Liver (tissue), 9 donors: ENCODE measurements around the gene BRICD5. TPM values are rescaled to one million over a fixed set of nuclear protein-coding genes. Genes with fewer than 3 reads are reported as not detected.

Experiments used
- DNase-seq: peaks from one replicate; pipeline ENCODE4 v3.0.0-alpha.2; 2017; ENCODE audit warnings: low spot score
- H3K27ac ChIP-seq, 2 donors: one replicate each; pipeline ENCODE4 v1.7.0; 2013; ENCODE audit warnings: inconsistent platforms in 2 of 2, low read length in 2 of 2, control low read depth in 1 of 2, low read depth in 1 of 2, mild to moderate bottlenecking in 1 of 2
- H3K27me3 ChIP-seq, 4 donors: one replicate each; pipeline versions ENCODE4 v1.6.1 to v1.7.0; 2013; ENCODE audit warnings: low read length in 3 of 4, inconsistent platforms in 1 of 4, mild to moderate bottlenecking in 1 of 4, moderate library complexity in 1 of 4; ENCODE audit not compliant: control insufficient read depth in 4 of 4, insufficient read depth in 4 of 4
- H3K36me3 ChIP-seq, 4 donors: one replicate each; pipeline versions ENCODE4 v1.6.1 to v1.7.0; 2013; ENCODE audit warnings: low read length in 3 of 4, mild to moderate bottlenecking in 3 of 4, low read depth in 1 of 4, moderate library complexity in 1 of 4; ENCODE audit not compliant: control insufficient read depth in 4 of 4, insufficient read depth in 3 of 4
- H3K4me1 ChIP-seq, 4 donors: one replicate each; pipeline versions ENCODE4 v1.6.1 to v1.7.0; 2013; ENCODE audit warnings: low read length in 3 of 4, mild to moderate bottlenecking in 3 of 4, moderate library complexity in 1 of 4; ENCODE audit not compliant: control insufficient read depth in 4 of 4, insufficient read depth in 4 of 4
- H3K4me3 ChIP-seq, 3 donors: one replicate each; pipeline versions ENCODE4 v1.6.1 to v1.7.0; 2013; ENCODE audit warnings: low read length in 3 of 3, control low read depth in 1 of 3, low read depth in 1 of 3, mild to moderate bottlenecking in 1 of 3
- H3K9ac ChIP-seq, 2 donors: one replicate each; pipeline ENCODE4 v1.7.0; 2013; ENCODE audit warnings: low read length in 2 of 2, mild to moderate bottlenecking in 2 of 2, moderate library complexity in 2 of 2, control low read depth in 1 of 2, low read depth in 1 of 2
- H3K9me3 ChIP-seq, 4 donors: one replicate each; pipeline versions ENCODE4 v1.6.1 to v1.7.0; 2013; ENCODE audit warnings: low read length in 3 of 4; ENCODE audit not compliant: control insufficient read depth in 4 of 4
- ATF3 ChIP-seq: IDR thresholded peaks from 2 replicates; pipeline ENCODE4 v1.6.1; 2016; ENCODE audit warnings: antibody characterized with exemption
- EGR1 ChIP-seq, 2 donors: IDR thresholded peaks; 2 replicates each; pipeline ENCODE4 v1.6.1; 2016 to 2018; ENCODE audit warnings: antibody characterized with exemption in 2 of 2, low read depth in 2 of 2
- FOXA1 ChIP-seq: IDR thresholded peaks from 2 replicates; pipeline ENCODE4 v1.6.1; 2016; ENCODE audit warnings: antibody characterized with exemption
- GABPA ChIP-seq, 2 donors: IDR thresholded peaks in 1 of 2; conservative IDR thresholded peaks in 1 of 2; 2 replicates each; pipeline ENCODE4 v1.6.1; 2016; ENCODE audit warnings: antibody characterized with exemption in 2 of 2, mild to moderate bottlenecking in 1 of 2, moderate library complexity in 1 of 2
- HNF4A ChIP-seq, 2 donors: conservative IDR thresholded peaks; 2 replicates each; pipeline ENCODE4 v1.6.1; 2016; ENCODE audit warnings: antibody characterized with exemption in 2 of 2, mild to moderate bottlenecking in 2 of 2
- HNF4G ChIP-seq: IDR thresholded peaks from 2 replicates; pipeline ENCODE4 v1.6.1; 2016; ENCODE audit warnings: antibody characterized with exemption
- JUND ChIP-seq, 2 donors: IDR thresholded peaks; 2 replicates each; pipeline ENCODE4 v1.6.1; 2016; ENCODE audit warnings: antibody characterized with exemption in 2 of 2
- NR2F2 ChIP-seq: IDR thresholded peaks from 2 replicates; pipeline ENCODE4 v1.6.1; 2016; ENCODE audit warnings: antibody characterized with exemption
- RXRA ChIP-seq, 2 donors: IDR thresholded peaks; 2 replicates each; pipeline ENCODE4 v1.6.1; 2017 to 2018; ENCODE audit warnings: antibody characterized with exemption in 2 of 2, mild to moderate bottlenecking in 1 of 2
- SP1 ChIP-seq: IDR thresholded peaks from 2 replicates; pipeline ENCODE4 v1.6.1; 2018; ENCODE audit warnings: antibody characterized with exemption, mild to moderate bottlenecking
- TAF1 ChIP-seq: conservative IDR thresholded peaks from 2 replicates; pipeline ENCODE4 v1.6.1; 2016; ENCODE audit warnings: antibody characterized with exemption, mild to moderate bottlenecking
- YY1 ChIP-seq: IDR thresholded peaks from 2 replicates; pipeline ENCODE4 v1.6.1; 2016; ENCODE audit warnings: antibody characterized with exemption, mild to moderate bottlenecking
- WGBS: extraction: QIAGEN DNeasy Blood & Tissue Kit; methylation state at CpG from one replicate; pipeline ENCODE4 v1.1.7; 2013; 5-methylcytosine and 5-hydroxymethylcytosine counted together
- polyA plus RNA-seq, 2 donors: library from polyadenylated mRNA; stranded (reverse) in 1 of 2; unstranded in 1 of 2; fragments of 200-250 nt in 1 of 2; fragments of >200 nt in 1 of 2; fragmentation: Nextera tagmentation in 1 of 2; extraction: Ambion mirVana in 1 of 2; gene quantifications; one replicate each; pipeline versions ENCODE4 v1.2.1 to v1.2.3, GENCODE V29; 2013 to 2015
- total RNA-seq, 2 donors: library from RNA; depleted of rRNA; stranded (reverse); fragments of >200 nt; gene quantifications; one replicate each; pipeline ENCODE4 v1.2.3, GENCODE V29; 2014
- TF ChIP-seq, protein P1 (sequence below): fragments of 150-350 bp; IDR thresholded peaks from 2 replicates; pipeline ENCODE4 v1.5.1; 2017; ENCODE audit warnings: improper control_type of control experiment, low read depth, low read length; ENCODE audit not compliant: missing input control
- TF ChIP-seq, protein P2 (sequence below): IDR thresholded peaks from 2 replicates; pipeline ENCODE4 v1.6.1; 2016; ENCODE audit warnings: antibody characterized with exemption
- TF ChIP-seq, protein P3 (sequence below): IDR thresholded peaks from 2 replicates; pipeline ENCODE4 v1.6.1; 2016; ENCODE audit warnings: antibody characterized with exemption
- donor health status: healthy.
- donor health status: healthy.
- donor health status: healthy.
- donor health status: healthy.
- donor health status: healthy.

Gene BRICD5
- total and polyA plus RNA-seq, 4 donors: 0.26 to 1.9 (median 1.4) TPM

GRCh38 chr16:2199621-2200139 is 11.0 kb downstream of the BRICD5 start:
- H3K27me3 ChIP-seq: peaks cover 0 to 2% (median 0%) of the 10 kb centered on the region in 4 donors
- no peak overlapping the region for H3K9ac ChIP-seq
- H3K9me3 ChIP-seq: no peaks in the 10 kb centered on the region
- H3K36me3 ChIP-seq: no peaks in the 10 kb centered on the region
- 84% methylated on average over 14 of the region's 14 CpGs for WGBS
- no peak for DNase-seq
- H3K27ac ChIP-seq: no peak overlapping the region
- TF ChIP-seq, protein P1, sequence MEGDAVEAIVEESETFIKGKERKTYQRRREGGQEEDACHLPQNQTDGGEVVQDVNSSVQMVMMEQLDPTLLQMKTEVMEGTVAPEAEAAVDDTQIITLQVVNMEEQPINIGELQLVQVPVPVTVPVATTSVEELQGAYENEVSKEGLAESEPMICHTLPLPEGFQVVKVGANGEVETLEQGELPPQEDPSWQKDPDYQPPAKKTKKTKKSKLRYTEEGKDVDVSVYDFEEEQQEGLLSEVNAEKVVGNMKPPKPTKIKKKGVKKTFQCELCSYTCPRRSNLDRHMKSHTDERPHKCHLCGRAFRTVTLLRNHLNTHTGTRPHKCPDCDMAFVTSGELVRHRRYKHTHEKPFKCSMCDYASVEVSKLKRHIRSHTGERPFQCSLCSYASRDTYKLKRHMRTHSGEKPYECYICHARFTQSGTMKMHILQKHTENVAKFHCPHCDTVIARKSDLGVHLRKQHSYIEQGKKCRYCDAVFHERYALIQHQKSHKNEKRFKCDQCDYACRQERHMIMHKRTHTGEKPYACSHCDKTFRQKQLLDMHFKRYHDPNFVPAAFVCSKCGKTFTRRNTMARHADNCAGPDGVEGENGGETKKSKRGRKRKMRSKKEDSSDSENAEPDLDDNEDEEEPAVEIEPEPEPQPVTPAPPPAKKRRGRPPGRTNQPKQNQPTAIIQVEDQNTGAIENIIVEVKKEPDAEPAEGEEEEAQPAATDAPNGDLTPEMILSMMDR: no peak
- no peak for TF ChIP-seq HNF4G
- no peak for TF ChIP-seq FOXA1
- TF ChIP-seq JUND (IDR thresholded peaks at IDR 0.05): no peak
- TF ChIP-seq, protein P2, sequence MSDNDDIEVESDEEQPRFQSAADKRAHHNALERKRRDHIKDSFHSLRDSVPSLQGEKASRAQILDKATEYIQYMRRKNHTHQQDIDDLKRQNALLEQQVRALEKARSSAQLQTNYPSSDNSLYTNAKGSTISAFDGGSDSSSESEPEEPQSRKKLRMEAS: no peak
- no peak for TF ChIP-seq NR2F2
- TF ChIP-seq ATF3: no peak
- TF ChIP-seq RXRA (IDR thresholded peaks at IDR 0.05): no peak
- peaks cover 3 to 13% (median 5%) of the 10 kb centered on the region in 4 donors for H3K4me1 ChIP-seq
- no peak overlapping the region for H3K4me3 ChIP-seq

DNA sequence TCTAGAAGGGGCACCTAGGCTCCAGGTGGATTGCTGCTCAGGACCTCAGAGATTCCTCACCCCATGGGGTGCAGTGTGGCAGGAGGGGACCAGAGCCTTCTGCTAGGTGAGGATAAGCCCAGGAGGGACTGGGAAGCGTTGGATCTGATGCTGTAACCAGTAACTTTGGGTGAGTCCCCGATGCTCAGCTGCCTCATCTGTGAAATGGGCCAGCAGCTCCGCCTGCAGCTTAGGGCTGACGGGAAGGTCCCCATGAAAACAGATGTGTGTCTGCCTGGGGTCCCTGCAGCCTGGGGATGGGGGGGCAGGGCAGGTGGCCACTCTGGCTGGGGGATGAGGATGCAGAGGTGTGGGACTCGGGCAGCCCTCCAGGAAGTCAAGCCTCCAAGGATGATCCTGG is 11.6 kb downstream of the BRICD5 start:
- Histone ChIP-seq H3K36me3 (no peaks in the 10 kb centered on the region), H3K27ac (no peak overlapping the region), H3K9me3 (no peaks in the 10 kb centered on the region), H3K27me3 (peaks cover 0 to 2% (median 0%) of the 10 kb centered on the region in 4 donors), H3K4me3 (no peak overlapping the region), H3K9ac (no peak overlapping the region), H3K4me1 (peaks cover 2 to 11% (median 4%) of the 10 kb centered on the region in 4 donors)
- TF ChIP-seq, protein P3, sequence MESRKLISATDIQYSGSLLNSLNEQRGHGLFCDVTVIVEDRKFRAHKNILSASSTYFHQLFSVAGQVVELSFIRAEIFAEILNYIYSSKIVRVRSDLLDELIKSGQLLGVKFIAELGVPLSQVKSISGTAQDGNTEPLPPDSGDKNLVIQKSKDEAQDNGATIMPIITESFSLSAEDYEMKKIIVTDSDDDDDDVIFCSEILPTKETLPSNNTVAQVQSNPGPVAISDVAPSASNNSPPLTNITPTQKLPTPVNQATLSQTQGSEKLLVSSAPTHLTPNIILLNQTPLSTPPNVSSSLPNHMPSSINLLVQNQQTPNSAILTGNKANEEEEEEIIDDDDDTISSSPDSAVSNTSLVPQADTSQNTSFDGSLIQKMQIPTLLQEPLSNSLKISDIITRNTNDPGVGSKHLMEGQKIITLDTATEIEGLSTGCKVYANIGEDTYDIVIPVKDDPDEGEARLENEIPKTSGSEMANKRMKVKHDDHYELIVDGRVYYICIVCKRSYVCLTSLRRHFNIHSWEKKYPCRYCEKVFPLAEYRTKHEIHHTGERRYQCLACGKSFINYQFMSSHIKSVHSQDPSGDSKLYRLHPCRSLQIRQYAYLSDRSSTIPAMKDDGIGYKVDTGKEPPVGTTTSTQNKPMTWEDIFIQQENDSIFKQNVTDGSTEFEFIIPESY: no peak
- TF ChIP-seq RXRA (IDR thresholded peaks at IDR 0.05) (no peak), GABPA (IDR thresholded peaks at IDR 0.05 in 1 of 2, conservative IDR thresholded peaks at IDR 0.05 in 1 of 2) (no peak), NR2F2 (no peak), HNF4G (no peak), EGR1 (IDR thresholded peaks at IDR 0.05; ENCODE audit: low read depth in 2 of 2) (no peak), TAF1 (no peak)
- TF ChIP-seq, protein P2: no peak
- no peak for DNase-seq
- 87% methylated on average over 5 of the region's 5 CpGs for WGBS

- no peak overlapping the region for H3K9ac ChIP-seq
- DNase-seq: no peak
- WGBS: 76% methylated on average over 4 of the region's 4 CpGs
- no peak for TF ChIP-seq GABPA (IDR thresholded peaks at IDR 0.05 in 1 of 2, conservative IDR thresholded peaks at IDR 0.05 in 1 of 2)
- TF ChIP-seq HNF4G: no peak
- TF ChIP-seq RXRA (IDR thresholded peaks at IDR 0.05): no peak
- TF ChIP-seq YY1: no peak
- TF ChIP-seq SP1: no peak
- no peak for TF ChIP-seq NR2F2
- TF ChIP-seq HNF4A (conservative IDR thresholded peaks at IDR 0.05): no peak
- no peak for TF ChIP-seq FOXA1
- TF ChIP-seq, protein P3: no peak
- TF ChIP-seq JUND (IDR thresholded peaks at IDR 0.05): no peak
- TF ChIP-seq EGR1 (IDR thresholded peaks at IDR 0.05; ENCODE audit: low read depth in 2 of 2): no peak
- peaks cover 2 to 11% (median 4%) of the 10 kb centered on the region in 4 donors for H3K4me1 ChIP-seq
- H3K27ac ChIP-seq: no peak overlapping the region
- H3K9me3 ChIP-seq: no peaks in the 10 kb centered on the region
- no peak overlapping the region for H3K4me3 ChIP-seq
- H3K36me3 ChIP-seq: no peaks in the 10 kb centered on the region
- peaks cover 0 to 2% (median 0%) of the 10 kb centered on the region in 4 donors for H3K27me3 ChIP-seq
Observed at GRCh38 chr16:2198283-2198682, 12.4 kb downstream of the BRICD5 start.
